PC-3 (cell line): ENCODE results near the gene NOX1. TPM values are rescaled to one million over a fixed set of nuclear protein-coding genes. Genes with fewer than 3 reads are reported as not detected.

Experiments used
- ATAC-seq: fragments of 200-7000 bp; cut with Tn5 transposase; 2 replicates; pipeline ENCODE4 v1.9.1; 2020; ENCODE audit warnings: mild to moderate bottlenecking, moderate library complexity
- BruUV-seq: library from RNA; stranded (reverse); fragments of 400-500 nt; replicated peaks from 2 replicates; lab custom pipeline; 2021; lab: Mats Ljungman, UMichigan
- CTCF ChIA-PET: fragments of 300-600 bp; sonication (Branson Sonifier 250); formaldehyde crosslinking; loops from one replicate; lab custom pipeline; 2022; ENCODE audit warnings: antibody characterized with exemption; lab: Charles Lee
- POLR2A ChIA-PET: fragments of 300-600 bp; sonication (Branson Sonifier 250); formaldehyde crosslinking; loops from one replicate; lab custom pipeline; 2022; ENCODE audit warnings: antibody characterized with exemption; ENCODE audit not compliant: unreplicated experiment; lab: Charles Lee
- DNase-seq: peaks from one replicate; pipeline ENCODE4 v3.0.0-alpha.2; 2015
- H2AFZ ChIP-seq: fragments of 300-600 bp; sonication (generic); 2 replicates; pipeline ENCODE4 v1.6.0; 2016; ENCODE audit warnings: antibody characterized with exemption, low read length
- H3F3A ChIP-seq: fragments of 300-600 bp; sonication (generic); one replicate; pipeline ENCODE4 v1.6.0; 2017; ENCODE audit warnings: antibody characterized with exemption, low read length, control low read depth, mild to moderate bottlenecking; ENCODE audit not compliant: unreplicated experiment
- H3K27ac ChIP-seq: fragments of 300-600 bp; sonication (generic); 2 replicates; pipeline ENCODE4 v1.5.1; 2016; ENCODE audit warnings: mild to moderate bottlenecking, low read length
- H3K27me3 ChIP-seq: fragments of 300-600 bp; sonication (generic); 2 replicates; pipeline ENCODE4 v1.6.1; 2016; ENCODE audit warnings: low read length, mixed read lengths
- H3K36me3 ChIP-seq: fragments of 300-600 bp; sonication (generic); 2 replicates; pipeline ENCODE4 v1.6.1; 2016; ENCODE audit warnings: low read depth, mixed run types, low read length, mixed read lengths
- H3K4me1 ChIP-seq: fragments of 300-600 bp; sonication (generic); 2 replicates; pipeline ENCODE4 v1.5.1; 2016; ENCODE audit warnings: low read length; ENCODE audit not compliant: insufficient read depth
- H3K4me2 ChIP-seq: fragments of 300-600 bp; sonication (generic); 2 replicates; pipeline ENCODE4 v1.6.0; 2016; ENCODE audit warnings: low read length
- H3K4me3 ChIP-seq: fragments of 300-600 bp; sonication (generic); 2 replicates; pipeline ENCODE4 v1.5.1; 2016; ENCODE audit warnings: mild to moderate bottlenecking, low read length, mixed read lengths
- H3K79me2 ChIP-seq: fragments of 300-600 bp; sonication (generic); 2 replicates; pipeline ENCODE4 v1.6.1; 2017; ENCODE audit warnings: low read length, mixed read lengths
- H3K9ac ChIP-seq: fragments of 300-600 bp; sonication (generic); 2 replicates; pipeline ENCODE4 v1.6.0; 2016; ENCODE audit warnings: mild to moderate bottlenecking, low read length
- H3K9me2 ChIP-seq: fragments of 300-600 bp; sonication (generic); replicated peaks from 2 replicates; pipeline ENCODE4 v1.6.1; 2016; ENCODE audit warnings: mixed run types, low read length, mixed read lengths
- H3K9me3 ChIP-seq: fragments of 300-600 bp; sonication (generic); 2 replicates; pipeline ENCODE4 v1.6.1; 2016; ENCODE audit warnings: low read length, mixed read lengths
- H4K20me1 ChIP-seq: fragments of 300-600 bp; sonication (generic); 2 replicates; pipeline ENCODE4 v1.6.1; 2016; ENCODE audit warnings: low read length, mixed read lengths
- EZH2 ChIP-seq: fragments of 300-600 bp; sonication (generic); IDR thresholded peaks from one replicate; pipeline ENCODE4 v1.6.1; 2017; ENCODE audit warnings: antibody characterized with exemption, mild to moderate bottlenecking, low read length; ENCODE audit not compliant: unreplicated experiment
- EZH2phosphoT487 ChIP-seq: fragments of 300-600 bp; sonication (generic); IDR thresholded peaks from 2 replicates; pipeline ENCODE4 v1.6.1; 2018; ENCODE audit warnings: mild to moderate bottlenecking, antibody characterized with exemption, low read length, borderline replicate concordance
- intact Hi-C: fragments of 100-400 bp; cut with micrococcal nuclease; formaldehyde crosslinking; loops from 2 replicates; pipeline ENCODE4 v1.9.0; 2023
- total RNA-seq: library from RNA; depleted of rRNA; stranded (reverse); fragments of >200 nt; gene quantifications from 2 replicates; pipeline ENCODE4 v1.2.3, GENCODE V29; 2014
- TF ChIP-seq, protein P1 (sequence below): fragments of 300-600 bp; sonication (generic); conservative IDR thresholded peaks from 2 replicates; pipeline ENCODE4 v1.5.1; 2017; ENCODE audit warnings: antibody characterized with exemption, low read depth, mild to moderate bottlenecking, low read length

Gene NOX1
- total RNA-seq, 1 experiment from 2014 or later = not detected

DNA sequence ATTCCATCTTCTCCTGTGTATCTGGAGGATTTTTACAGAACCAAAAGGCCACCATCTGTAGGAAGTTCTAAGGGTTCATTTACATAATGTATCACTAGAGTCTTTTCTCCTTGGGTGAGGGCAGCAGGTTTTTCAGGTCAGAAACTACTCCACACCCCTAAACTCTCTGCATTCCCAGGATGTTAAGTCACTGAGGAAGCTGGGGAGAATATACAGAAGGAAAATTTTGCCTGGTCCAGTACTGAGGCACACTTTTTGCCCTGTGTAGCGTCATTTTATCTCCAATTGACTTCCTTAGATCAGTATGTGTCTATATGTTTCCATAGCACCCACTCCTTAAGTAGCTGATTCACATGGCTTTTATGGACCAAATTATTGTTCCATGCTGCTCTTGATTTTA is 37.6 kb upstream of the NOX1 start:
- Histone ChIP-seq H4K20me1 (no peaks in the 10 kb centered on the region), H3K4me3 (no peak overlapping the region), H3F3A (no peaks in the 10 kb centered on the region), H3K9me2 (no peaks in the 10 kb centered on the region), H3K36me3 (no peaks in the 10 kb centered on the region), H3K9ac (no peak overlapping the region), H2AFZ (no peak overlapping the region), H3K79me2 (no peaks in the 10 kb centered on the region), H3K9me3 (no peaks in the 10 kb centered on the region), H3K4me2 (peak overlapping the region; percentile 36; the same call in 1 of the 2 replicates), H3K4me1 (peaks cover 13% of the 10 kb centered on the region), H3K27me3 (no peaks in the 10 kb centered on the region), H3K27ac (no peak overlapping the region)
- CTCF ChIA-PET = no interaction called here
- TF ChIP-seq, protein P1, sequence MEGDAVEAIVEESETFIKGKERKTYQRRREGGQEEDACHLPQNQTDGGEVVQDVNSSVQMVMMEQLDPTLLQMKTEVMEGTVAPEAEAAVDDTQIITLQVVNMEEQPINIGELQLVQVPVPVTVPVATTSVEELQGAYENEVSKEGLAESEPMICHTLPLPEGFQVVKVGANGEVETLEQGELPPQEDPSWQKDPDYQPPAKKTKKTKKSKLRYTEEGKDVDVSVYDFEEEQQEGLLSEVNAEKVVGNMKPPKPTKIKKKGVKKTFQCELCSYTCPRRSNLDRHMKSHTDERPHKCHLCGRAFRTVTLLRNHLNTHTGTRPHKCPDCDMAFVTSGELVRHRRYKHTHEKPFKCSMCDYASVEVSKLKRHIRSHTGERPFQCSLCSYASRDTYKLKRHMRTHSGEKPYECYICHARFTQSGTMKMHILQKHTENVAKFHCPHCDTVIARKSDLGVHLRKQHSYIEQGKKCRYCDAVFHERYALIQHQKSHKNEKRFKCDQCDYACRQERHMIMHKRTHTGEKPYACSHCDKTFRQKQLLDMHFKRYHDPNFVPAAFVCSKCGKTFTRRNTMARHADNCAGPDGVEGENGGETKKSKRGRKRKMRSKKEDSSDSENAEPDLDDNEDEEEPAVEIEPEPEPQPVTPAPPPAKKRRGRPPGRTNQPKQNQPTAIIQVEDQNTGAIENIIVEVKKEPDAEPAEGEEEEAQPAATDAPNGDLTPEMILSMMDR = no peak
- TF ChIP-seq EZH2phosphoT487 = no peak
- no peak for TF ChIP-seq EZH2
- intact Hi-C loops = no loop called here
- ATAC-seq (peak; percentile 57), DNase-seq (peak; percentile 60)
- POLR2A ChIA-PET = no interaction called here
- no TSS peak for BruUV-seq

DNA sequence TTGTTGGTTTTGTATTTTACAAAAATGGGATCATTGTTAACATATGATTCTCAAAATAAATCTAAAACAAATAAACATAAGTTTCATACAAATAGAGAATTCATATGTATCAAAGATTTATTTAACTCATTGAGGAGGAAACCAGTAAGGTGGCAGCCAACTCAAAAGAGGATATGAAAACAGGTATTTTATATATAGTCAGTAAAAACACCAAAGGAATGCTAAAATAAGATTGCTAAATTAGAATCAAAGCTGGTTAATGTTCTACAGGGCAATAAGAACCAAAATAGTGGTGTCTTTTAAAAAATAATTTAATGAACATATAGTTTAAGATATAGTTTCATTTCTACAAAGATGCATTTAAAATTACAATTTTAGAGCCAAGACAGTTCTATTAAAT is 31.5 kb upstream of the NOX1 start:
- intact Hi-C loops = no loop called here
- no peak overlapping the region for H3K4me3 ChIP-seq
- H3K4me2 ChIP-seq = no peak overlapping the region
- no peak overlapping the region for H3K27ac ChIP-seq
- H3K4me1 ChIP-seq = no peaks in the 10 kb centered on the region
- DNase-seq (no peak), ATAC-seq (no peak)
- H3K9ac ChIP-seq = no peak overlapping the region
- no peaks in the 10 kb centered on the region for H3K9me2 ChIP-seq
- TF ChIP-seq EZH2phosphoT487 (no peak), EZH2 (no peak)
- TF ChIP-seq, protein P1 = no peak
- no peaks in the 10 kb centered on the region for H3K79me2 ChIP-seq
- ChIA-PET CTCF (no interaction called here), POLR2A (no interaction called here)
- H3K36me3 ChIP-seq = no peaks in the 10 kb centered on the region
- no peak overlapping the region for H2AFZ ChIP-seq
- no peaks in the 10 kb centered on the region for H3K27me3 ChIP-seq
- H4K20me1 ChIP-seq = no peaks in the 10 kb centered on the region
- H3F3A ChIP-seq = no peaks in the 10 kb centered on the region
- no peaks in the 10 kb centered on the region for H3K9me3 ChIP-seq
- BruUV-seq = no TSS peak

DNA sequence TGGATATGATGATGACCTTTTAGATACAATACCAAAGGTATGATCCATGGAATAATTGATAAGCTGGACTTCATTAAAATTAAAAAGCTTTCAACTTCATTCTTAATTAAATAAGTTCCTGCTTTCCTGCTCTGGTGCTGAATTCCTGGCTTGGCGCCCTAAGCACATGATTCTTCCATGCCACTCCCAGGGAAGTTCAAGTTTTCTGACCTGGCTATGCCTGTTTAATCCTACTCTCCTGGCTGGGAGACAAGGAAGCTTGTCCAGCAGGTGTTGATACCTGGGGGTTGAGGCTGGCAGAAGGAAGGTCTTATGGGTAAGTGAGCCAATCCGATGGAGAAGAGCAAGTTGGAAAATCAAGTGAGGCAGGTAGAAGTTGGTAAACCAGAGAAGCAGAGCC is 30.3 kb upstream of the NOX1 start:
- Histone ChIP-seq H3F3A (no peaks in the 10 kb centered on the region), H3K4me1 (no peaks in the 10 kb centered on the region), H3K4me2 (no peak overlapping the region), H3K4me3 (no peak overlapping the region), H2AFZ (no peak overlapping the region), H3K9me2 (no peaks in the 10 kb centered on the region), H3K27me3 (no peaks in the 10 kb centered on the region), H3K36me3 (no peaks in the 10 kb centered on the region), H3K79me2 (no peaks in the 10 kb centered on the region), H3K9ac (no peak overlapping the region), H3K9me3 (no peaks in the 10 kb centered on the region), H4K20me1 (no peaks in the 10 kb centered on the region), H3K27ac (no peak overlapping the region)
- CTCF ChIA-PET = no interaction called here
- no TSS peak for BruUV-seq
- ATAC-seq (no peak), DNase-seq (no peak)
- POLR2A ChIA-PET = no interaction called here
- TF ChIP-seq EZH2 (no peak), EZH2phosphoT487 (no peak)
- TF ChIP-seq, protein P1 = no peak
- intact Hi-C loops = no loop called here
